ENCODE results near the gene NDUFS6.

DNA sequence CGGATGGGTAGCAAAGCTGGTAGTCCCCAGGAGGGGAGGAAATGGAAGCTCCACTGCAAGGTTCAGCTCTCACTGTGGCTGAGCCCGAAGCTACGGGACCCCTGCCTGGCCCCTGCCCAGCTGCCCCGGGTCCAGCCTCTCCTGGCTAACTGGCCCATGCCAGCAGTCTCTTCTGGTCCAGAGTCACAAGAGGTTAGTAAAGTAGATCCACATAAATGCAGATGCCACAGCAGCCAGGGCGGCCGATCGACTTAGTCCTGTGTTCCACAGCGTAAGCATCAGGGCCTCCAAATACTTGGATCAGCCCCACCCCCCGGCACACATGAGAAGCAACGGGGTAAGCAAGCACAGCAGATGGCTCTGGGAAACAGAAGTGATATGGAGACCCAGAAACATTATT, 43.7 kb upstream of the NDUFS6 start:
- TF ChIP-seq, protein P1, sequence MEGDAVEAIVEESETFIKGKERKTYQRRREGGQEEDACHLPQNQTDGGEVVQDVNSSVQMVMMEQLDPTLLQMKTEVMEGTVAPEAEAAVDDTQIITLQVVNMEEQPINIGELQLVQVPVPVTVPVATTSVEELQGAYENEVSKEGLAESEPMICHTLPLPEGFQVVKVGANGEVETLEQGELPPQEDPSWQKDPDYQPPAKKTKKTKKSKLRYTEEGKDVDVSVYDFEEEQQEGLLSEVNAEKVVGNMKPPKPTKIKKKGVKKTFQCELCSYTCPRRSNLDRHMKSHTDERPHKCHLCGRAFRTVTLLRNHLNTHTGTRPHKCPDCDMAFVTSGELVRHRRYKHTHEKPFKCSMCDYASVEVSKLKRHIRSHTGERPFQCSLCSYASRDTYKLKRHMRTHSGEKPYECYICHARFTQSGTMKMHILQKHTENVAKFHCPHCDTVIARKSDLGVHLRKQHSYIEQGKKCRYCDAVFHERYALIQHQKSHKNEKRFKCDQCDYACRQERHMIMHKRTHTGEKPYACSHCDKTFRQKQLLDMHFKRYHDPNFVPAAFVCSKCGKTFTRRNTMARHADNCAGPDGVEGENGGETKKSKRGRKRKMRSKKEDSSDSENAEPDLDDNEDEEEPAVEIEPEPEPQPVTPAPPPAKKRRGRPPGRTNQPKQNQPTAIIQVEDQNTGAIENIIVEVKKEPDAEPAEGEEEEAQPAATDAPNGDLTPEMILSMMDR (IDR thresholded peaks at IDR 0.05): no peak
- no peak for TF ChIP-seq POLR2A (IDR thresholded peaks at IDR 0.05)
